ENCODE data around the gene GALNT6. TPM values are rescaled to one million over a fixed set of nuclear protein-coding genes. Genes with fewer than 3 reads are reported as not detected.
A peak's percentile ranks its signal among the peaks of the same experiment; 100 is the strongest.

GALNT6 gene
- polyA plus RNA-seq, 2 of the 4 experiments (the other 2 are of a cell fraction), result 3.6 to 4.3 TPM

GRCh38 chr12:51342416-51342815 is 48.8 kb downstream of the GALNT6 start:
- ChIA-PET POLR2A (interaction anchor here (3.7 kb wide), 1 partner anchor 72 kb away, joined by 41 read pairs; the partner anchor contains the start of gene SMAGP), CTCF (interaction anchor here (0.8 to 12.5 kb wide), 17 partner anchors 10 to 576 kb away, joined by 3 to 270 read pairs (median 9); partner anchors contain the start of gene SMAGP)
- ATAC-seq, result no peak
- no peak for FAIRE-seq
- H3K27ac ChIP-seq, result no peak overlapping the region
- no peak overlapping the region for H3K4me2 ChIP-seq
- 83% methylated on average over 10 of the region's 10 CpGs for WGBS (ENCODE audit: missing lambda C conversion rate)
- H3K4me1 ChIP-seq, result peaks cover 10% of the 10 kb centered on the region
- no peak for DNase-seq (ENCODE audit: low read depth in 1 of 2, low spot score in 1 of 2)
- no peak overlapping the region for H3K4me3 ChIP-seq
- TF ChIP-seq EHMT2 (IDR thresholded peaks at IDR 0.05; ENCODE audit: low read depth) (no peak), RNF2 (IDR thresholded peaks at IDR 0.05; ENCODE audit: borderline replicate concordance, low read depth) (no peak), KDM1A (IDR thresholded peaks at IDR 0.05; ENCODE audit: low read depth) (no peak), PBX3 (IDR thresholded peaks at IDR 0.05) (no peak)
- no peaks in the 10 kb centered on the region for H3K9me3 ChIP-seq

GRCh38 chr12:51341251-51342007 is 49.8 kb downstream of the GALNT6 start:
- FAIRE-seq, result peak; percentile 61
- DNase-seq (ENCODE audit: low read depth in 1 of 2, low spot score in 1 of 2), result peak; percentile 78 to 84
- peak; percentile 90 to 92 for ATAC-seq
- TF ChIP-seq EHMT2 (IDR thresholded peaks at IDR 0.05; ENCODE audit: low read depth) (no peak), SMC3 (IDR thresholded peaks at IDR 0.05) (peak; percentile 99), RAD21 (conservative IDR thresholded peaks at IDR 0.05 in 1 of 2, IDR thresholded peaks at IDR 0.05 in 1 of 2) (peak; percentile 99), CHD2 (IDR thresholded peaks at IDR 0.05; ENCODE audit: low read length, partially characterized antibody) (no peak), MAFK (IDR thresholded peaks at IDR 0.05; ENCODE audit: partially characterized antibody) (no peak), CHD4 (IDR thresholded peaks at IDR 0.05; ENCODE audit: borderline replicate concordance) (no peak), CTCF (IDR thresholded peaks at IDR 0.05) (peak; percentile 99), RARB (CRISPR knock-in tag; IDR thresholded peaks at IDR 0.05) (no peak), REST (IDR thresholded peaks at IDR 0.05) (no peak), POLR2AphosphoS2 (conservative IDR thresholded peaks at IDR 0.05; ENCODE audit: low read length) (no peak)
- Histone ChIP-seq H3K4me1 (peaks cover 10% of the 10 kb centered on the region), H3K4me2 (peak overlapping the region; percentile 75), H3K4me3 (no peak overlapping the region), H3K27ac (peak overlapping the region; percentile 53 to 70), H3K9me3 (no peaks in the 10 kb centered on the region)
- 21% methylated on average over 9 of the region's 9 CpGs for WGBS (ENCODE audit: missing lambda C conversion rate)
- CTCF ChIA-PET, result interaction anchor here (0.6 to 12.5 kb wide), 67 partner anchors 10 to 582 kb away, joined by 3 to 270 read pairs (median 5); partner anchors contain the start of genes DAZAP2 and SMAGP
- POLR2A ChIA-PET, result interaction anchor here (0.6 to 3.7 kb wide), 9 partner anchors 33 to 516 kb away, joined by 3 to 41 read pairs (median 4); partner anchors contain the start of genes CSRNP2, DAZAP2 and SMAGP
